HG03565 (cell line): Measurements from ENCODE around the gene F5.
A peak's percentile ranks its signal among the peaks of the same experiment; 100 is the strongest.
"Not testable (repeated sequence)": the region's sequence is repeated elsewhere in the genome, so short reads cannot be mapped to it uniquely, and the experiment has no call there.

Experiments used
- ATAC-seq: cut with Tn5 transposase; IDR thresholded peaks from one replicate; pipeline ENCODE4 v1.9.1; 2021; ENCODE audit warnings: mild to moderate bottlenecking, moderate library complexity; ENCODE audit not compliant: unreplicated experiment

Gene F5

GRCh38 chr1:169511316-169512005 is 74.8 kb downstream of the F5 start:
- ATAC-seq, result no peak

GRCh38 chr1:169510060-169510459 is 76.2 kb downstream of the F5 start:
- no peak for ATAC-seq

GRCh38 chr1:169509354-169509753 is 76.9 kb downstream of the F5 start:
- no peak for ATAC-seq

GRCh38 chr1:169508432-169509338 is 77.6 kb downstream of the F5 start:
- ATAC-seq, result no peak

- no peak for ATAC-seq
Measured at GRCh38 chr1:169507413-169507812, 78.9 kb downstream of the F5 start.

GRCh38 chr1:169503601-169504000 is 82.7 kb downstream of the F5 start:
- not testable (repeated sequence) for ATAC-seq

- no peak for ATAC-seq
Measured at GRCh38 chr1:169499807-169500206, 86.5 kb downstream of the F5 start.

- no peak for ATAC-seq
Measured at GRCh38 chr1:169497317-169497716, 89.0 kb downstream of the F5 start.

GRCh38 chr1:169495916-169496315 is 90.4 kb downstream of the F5 start:
- no peak for ATAC-seq

- ATAC-seq, result no peak
Measured at GRCh38 chr1:169495046-169495775, 91.1 kb downstream of the F5 start.

GRCh38 chr1:169494343-169494742 is 91.9 kb downstream of the F5 start:
- no peak for ATAC-seq

GRCh38 chr1:169493251-169493650 is 93.0 kb downstream of the F5 start:
- no peak for ATAC-seq

GRCh38 chr1:169491845-169492281 is 94.4 kb downstream of the F5 start:
- peak; percentile 47 for ATAC-seq

GRCh38 chr1:169488157-169488556 is 98.1 kb downstream of the F5 start:
- no peak for ATAC-seq

GRCh38 chr1:169487561-169487960 is 98.7 kb downstream of the F5 start:
- no peak for ATAC-seq

GRCh38 chr1:169487133-169487532 is 99.1 kb downstream of the F5 start:
- no peak for ATAC-seq

- no peak for ATAC-seq
Measured at GRCh38 chr1:169486281-169487051, 99.8 kb downstream of the F5 start.

GRCh38 chr1:169485431-169486280 is 100.6 kb downstream of the F5 start, which contains the start of gene SLC19A2:
TSS of gene SLC19A2 (minus strand) at chr1:169485944. CDS start at chr1:169485766, 178 bp downstream.
- ATAC-seq, result peak; percentile 97

GRCh38 chr1:169484683-169485430 is 101.4 kb downstream of the F5 start:
- ATAC-seq, result peak; percentile 11
